DND-41 (cell line): ENCODE results near the gene RNASEL.

Source experiments
- EZH2 ChIP-seq: IDR thresholded peaks from 3 replicates; pipeline ENCODE4 v1.6.1; 2012; ENCODE audit warnings: borderline replicate concordance, low read depth, mild to moderate bottlenecking, moderate library complexity, low read length, inconsistent platforms; ENCODE audit not compliant: severe bottlenecking
- TF ChIP-seq, protein P1 (sequence below): IDR thresholded peaks from 2 replicates; pipeline ENCODE4 v1.5.1; 2012; ENCODE audit warnings: borderline replicate concordance, low read length, moderate library complexity, mild to moderate bottlenecking; ENCODE audit not compliant: poor library complexity, severe bottlenecking; ENCODE audit errors: extremely low read depth

DNA sequence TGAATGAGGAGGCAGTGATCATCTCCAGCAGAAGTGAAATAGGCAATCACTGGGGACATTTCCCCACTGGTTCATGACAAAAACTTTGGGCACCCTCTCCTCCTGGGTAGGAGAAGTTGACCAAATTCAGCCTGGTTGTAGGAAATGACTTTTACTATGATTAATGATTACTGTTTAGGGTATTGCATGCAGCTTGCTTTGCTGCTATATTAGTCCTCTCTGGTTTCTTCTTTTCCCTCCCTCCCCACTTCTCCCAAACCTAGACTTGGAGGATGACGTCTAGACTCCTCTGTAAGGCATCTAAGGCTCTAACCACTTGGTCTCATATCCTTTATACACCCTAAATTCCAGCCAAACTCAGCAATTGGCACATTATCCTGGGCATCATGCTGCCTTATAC, 18.5 kb upstream of the RNASEL start:
- TF ChIP-seq, protein P1, sequence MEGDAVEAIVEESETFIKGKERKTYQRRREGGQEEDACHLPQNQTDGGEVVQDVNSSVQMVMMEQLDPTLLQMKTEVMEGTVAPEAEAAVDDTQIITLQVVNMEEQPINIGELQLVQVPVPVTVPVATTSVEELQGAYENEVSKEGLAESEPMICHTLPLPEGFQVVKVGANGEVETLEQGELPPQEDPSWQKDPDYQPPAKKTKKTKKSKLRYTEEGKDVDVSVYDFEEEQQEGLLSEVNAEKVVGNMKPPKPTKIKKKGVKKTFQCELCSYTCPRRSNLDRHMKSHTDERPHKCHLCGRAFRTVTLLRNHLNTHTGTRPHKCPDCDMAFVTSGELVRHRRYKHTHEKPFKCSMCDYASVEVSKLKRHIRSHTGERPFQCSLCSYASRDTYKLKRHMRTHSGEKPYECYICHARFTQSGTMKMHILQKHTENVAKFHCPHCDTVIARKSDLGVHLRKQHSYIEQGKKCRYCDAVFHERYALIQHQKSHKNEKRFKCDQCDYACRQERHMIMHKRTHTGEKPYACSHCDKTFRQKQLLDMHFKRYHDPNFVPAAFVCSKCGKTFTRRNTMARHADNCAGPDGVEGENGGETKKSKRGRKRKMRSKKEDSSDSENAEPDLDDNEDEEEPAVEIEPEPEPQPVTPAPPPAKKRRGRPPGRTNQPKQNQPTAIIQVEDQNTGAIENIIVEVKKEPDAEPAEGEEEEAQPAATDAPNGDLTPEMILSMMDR: no peak
- TF ChIP-seq EZH2: no peak
